ENCODE data around the gene OR6S1.
"Not testable (repeated sequence)": the region's sequence is repeated elsewhere in the genome, so short reads cannot be mapped to it uniquely, and the experiment has no call there.

OR6S1 gene

DNA sequence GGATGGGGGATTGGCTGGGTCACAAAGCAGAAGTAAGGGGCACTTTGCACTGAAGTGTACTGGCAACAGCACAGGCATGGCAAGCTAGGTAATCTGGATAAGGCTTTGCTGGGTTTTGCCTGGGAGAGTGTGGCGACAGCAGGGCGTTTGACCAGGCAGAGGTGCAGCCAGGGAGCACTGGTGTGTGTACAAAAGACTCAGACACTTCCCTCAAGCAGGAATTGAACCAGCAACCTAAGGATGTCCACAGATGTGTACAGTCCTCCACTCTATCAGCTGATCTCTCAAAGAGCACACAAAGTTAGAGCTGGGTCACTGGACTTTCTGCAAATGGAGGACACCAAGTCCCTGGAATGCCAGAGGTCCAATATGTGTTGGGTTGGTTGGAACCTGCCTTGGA, 27.5 kb upstream of the OR6S1 start:
- DNase-seq = no peak

DNA sequence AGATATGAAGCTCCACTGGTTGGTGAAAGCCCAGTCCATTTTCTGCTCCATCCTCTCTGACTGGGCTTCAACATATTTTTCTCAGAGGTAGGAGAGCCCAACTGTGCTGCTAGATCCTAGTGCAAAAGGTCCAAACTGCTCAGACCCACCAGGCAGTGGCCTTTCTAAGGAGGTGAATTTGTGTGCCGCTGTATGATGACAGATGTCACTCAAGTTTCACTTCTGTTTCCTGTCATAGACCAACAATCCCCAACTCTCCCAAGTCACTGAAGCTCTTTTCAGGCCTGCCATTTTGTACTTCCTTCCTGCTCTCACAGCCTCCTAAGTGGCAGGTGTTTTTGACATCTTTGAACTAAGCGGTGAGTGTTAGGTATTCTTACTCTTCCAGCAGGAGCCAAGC, 26.5 kb upstream of the OR6S1 start:
- DNase-seq = no peak

DNA sequence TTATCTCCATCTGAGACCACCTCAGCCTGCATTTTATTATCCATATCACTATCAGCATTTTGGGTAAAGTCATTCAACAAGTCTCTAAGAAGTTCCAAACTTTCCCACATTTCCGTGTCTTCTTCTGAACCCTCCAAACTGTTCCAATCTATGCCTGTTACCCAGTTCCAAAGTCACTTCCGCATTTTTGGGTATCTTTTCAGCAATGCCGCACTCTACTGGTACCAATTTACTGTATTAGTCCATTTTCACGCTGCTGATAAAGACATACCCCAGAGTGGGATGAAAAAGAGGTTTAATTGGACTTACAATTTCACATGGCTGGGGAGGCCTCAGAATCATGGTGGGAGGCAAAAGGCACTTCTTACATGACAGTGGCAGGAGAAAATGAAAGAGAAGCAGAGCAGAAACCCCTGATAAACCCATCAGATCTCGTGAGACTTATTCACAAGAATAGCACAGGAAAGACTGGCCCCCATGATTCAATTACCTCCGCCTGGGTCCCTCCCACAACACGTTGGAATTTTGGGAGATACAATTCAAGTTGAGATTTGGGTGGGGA, 25.0 kb upstream of the OR6S1 start:
- not testable (repeated sequence) for DNase-seq

DNA sequence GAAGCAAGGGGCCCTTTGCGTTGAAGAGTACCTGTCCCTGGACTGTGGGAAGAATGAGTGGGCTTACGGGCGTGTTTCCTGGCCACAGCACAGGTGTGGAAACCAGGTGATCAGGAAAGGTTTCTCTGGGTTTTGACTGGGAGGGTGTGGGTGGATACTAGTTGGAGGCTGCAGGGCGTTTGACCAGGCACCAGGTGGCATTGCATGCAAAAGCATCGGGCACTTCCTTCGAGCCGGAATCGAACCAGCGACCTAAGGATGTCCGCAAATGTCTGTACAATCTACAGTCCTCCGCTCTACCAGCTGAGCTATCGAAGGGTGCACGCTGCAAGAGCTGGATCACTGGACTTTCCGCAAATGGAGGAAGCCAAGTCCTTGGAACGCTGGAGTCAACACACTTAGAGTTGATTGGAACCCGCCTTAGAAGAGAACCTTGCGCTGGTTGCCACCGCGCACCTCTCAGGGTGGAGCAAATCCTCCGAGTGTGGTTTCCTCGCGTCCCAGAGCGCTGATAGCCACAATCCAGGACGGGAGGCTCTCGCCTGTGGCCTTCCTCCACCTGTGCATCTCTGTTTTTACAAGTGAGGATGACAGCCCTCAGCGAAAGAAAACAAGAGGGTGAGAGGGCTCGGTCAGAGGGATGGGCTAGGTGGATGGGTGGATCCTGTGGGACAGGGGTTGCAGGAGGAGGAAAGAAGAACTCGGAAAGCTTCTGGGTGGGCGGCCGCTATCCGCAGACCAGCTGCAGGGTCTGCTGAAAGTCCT, 21.7 kb upstream of the OR6S1 start:
- peak; percentile 87 for DNase-seq

DNA sequence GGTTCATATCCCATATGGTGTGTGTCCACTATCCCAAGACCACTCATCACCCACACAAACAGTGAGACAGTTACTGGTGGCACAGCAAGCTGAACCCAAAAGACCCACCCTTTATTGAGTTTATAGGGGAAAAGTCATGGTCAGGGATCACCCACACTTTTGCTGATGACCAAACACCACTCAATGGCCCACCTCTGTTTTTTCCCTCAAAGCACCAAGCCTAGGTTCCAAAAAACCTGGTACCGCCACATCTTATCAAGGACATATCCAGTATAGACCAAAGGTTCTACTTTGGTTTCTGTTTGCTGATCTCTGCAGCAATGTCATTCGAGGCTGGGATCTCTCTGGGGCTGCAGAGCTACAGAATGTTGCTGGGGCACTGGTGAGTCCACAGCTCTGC, 19.7 kb upstream of the OR6S1 start:
- DNase-seq = no peak

DNA sequence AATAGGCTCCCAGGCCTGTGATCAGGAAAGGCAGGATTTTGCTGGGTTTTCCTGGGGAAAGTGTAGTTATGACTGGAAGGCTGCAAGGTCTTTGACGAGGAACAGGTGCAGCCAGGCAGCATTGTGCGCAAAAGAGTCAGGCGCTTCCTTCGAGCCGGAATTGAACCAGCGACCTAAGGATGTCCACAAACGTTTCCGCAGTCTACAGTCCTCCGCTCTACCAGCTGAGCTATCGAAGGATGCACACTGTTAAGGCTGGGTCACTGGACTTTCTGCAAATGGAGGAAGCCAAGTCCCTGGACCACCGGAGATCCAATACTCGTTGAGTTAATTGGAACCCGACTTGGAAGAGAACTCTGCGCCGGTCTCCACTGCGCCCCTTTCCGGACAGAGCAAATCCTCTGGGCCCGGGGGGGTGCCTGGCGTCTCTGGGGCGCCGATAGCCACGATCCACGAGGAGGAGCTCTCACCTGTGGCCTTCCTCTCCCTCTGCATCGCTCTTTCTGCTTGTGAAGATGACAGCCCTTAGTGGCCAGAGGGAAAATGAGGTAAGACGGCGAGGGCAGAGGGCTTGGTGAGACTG, 18.4 kb upstream of the OR6S1 start:
- DNase-seq = no peak

DNA sequence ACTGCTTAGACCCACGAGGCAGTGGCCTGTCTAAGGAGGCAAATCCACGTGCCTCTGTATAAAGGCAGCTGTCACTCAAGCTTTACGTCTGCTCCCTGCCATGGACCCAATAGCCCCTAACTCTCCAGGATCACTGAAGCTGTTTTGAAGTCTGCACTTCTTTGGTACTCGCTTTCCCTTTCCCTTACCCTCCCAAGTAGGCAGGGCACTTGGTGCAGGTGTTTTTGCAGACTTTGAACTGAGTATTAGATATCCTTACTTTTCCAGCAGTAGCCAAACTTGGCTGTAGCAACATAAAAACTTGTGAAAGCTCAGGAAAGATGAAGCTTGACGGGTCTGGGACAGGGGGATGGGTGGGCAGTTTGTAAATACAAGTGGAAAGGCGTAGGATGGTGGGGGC, 17.8 kb upstream of the OR6S1 start:
- DNase-seq = no peak

DNA sequence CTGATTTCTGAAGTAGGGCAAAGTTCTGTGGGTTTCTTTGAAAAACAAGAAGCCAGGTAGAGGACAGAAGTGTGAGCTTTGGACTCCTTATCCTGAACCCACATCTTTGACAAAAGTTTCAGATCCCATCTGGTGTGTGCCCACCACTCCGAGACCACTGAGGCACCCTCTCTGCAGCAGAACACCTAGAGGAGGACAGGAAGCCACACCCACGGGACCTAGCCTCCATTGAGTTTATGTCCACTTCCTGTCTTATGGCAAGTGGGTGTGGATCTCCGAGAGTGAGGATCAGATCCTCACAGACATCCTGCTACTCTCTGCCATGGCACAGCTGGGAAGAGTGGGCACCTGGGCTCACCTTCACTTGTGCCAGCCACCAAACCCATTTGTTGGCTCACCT, 16.8 kb upstream of the OR6S1 start:
- DNase-seq = no peak

DNA sequence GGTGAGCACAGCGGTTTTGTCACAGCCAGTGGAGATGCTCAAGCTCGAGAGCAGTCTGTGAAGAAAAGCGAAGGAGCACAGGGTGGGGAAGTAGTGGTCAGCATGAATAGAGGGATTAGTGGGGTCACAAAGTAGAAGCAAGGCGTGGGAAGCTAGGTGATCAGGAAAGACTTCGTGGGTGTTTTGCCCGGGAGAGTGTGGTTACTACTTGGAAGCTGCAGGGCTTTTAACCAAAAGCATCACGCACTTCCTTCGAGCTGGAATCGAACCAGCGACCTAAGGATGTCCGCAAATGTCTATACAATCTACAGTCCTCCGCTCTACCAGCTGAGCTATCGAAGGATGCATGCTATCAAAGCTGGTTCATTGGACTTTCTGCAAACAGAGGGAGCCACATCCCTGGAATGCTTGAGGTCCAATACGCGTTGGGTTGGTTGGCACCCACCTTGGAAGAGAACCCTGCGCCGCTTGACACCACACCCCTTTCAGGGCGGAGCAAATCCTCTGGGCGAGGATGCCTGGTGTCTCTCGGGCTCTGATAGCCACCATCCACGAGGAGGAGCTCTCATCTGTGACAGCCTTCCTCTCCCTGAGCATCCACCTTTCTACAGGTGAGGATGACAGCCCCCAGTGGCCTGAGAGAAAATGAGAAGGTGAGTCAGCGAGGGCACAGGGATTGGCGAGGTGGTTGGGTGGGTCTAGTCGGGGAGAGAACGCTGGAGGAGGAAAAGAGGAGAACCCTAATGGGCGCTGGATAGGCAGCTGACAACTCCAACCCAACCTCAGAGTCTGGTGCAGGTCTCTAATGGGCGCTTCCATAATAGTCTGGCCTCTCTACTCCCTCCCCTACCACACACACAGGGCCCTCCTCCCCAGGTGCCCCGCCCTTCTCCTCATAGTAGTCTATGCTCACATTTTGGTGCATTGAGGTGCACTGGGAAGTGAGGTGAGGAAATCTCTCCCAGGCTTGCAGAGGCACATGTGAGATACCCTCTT, 16.0 kb upstream of the OR6S1 start:
- DNase-seq = no peak

DNA sequence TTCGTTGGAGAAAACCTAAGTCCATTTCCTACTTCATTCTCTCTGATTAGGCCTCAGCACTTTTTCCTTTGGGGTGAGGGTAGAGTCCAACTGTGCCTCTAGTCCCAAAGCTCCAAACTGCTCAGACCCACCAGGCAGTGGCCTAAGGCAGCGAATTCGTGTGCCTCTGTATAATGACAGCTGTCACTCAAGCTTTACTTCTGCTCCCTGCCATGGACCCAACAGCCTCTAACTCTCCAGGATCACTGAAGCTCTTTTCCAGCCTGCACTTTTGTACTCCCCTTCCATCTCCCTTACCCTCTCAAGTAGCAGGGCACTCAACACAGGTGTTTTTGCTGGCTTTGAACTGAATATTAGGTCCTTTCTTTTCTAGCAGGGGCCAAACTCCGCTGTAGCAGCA, 14.8 kb upstream of the OR6S1 start:
- DNase-seq = no peak

DNA sequence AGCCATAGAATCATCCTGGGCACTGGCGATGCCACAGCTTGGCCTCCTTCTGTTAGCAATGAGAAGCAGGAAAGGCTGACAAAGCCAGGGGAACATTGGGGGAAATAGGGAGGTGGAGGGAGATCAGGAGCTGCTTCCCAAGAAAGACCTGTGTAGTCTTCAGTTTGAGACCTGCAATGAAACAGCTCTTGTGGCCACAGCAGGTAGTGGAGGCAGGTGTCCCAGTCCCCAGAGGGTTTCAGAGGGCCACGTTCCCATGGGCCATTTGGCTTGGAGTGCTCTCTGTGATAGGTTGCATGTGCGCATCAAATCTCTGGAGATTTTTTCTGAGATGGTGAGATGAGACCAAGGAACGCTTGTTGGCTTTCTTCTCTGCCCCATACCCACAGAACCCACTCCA, 14.4 kb upstream of the OR6S1 start:
- DNase-seq = no peak

DNA sequence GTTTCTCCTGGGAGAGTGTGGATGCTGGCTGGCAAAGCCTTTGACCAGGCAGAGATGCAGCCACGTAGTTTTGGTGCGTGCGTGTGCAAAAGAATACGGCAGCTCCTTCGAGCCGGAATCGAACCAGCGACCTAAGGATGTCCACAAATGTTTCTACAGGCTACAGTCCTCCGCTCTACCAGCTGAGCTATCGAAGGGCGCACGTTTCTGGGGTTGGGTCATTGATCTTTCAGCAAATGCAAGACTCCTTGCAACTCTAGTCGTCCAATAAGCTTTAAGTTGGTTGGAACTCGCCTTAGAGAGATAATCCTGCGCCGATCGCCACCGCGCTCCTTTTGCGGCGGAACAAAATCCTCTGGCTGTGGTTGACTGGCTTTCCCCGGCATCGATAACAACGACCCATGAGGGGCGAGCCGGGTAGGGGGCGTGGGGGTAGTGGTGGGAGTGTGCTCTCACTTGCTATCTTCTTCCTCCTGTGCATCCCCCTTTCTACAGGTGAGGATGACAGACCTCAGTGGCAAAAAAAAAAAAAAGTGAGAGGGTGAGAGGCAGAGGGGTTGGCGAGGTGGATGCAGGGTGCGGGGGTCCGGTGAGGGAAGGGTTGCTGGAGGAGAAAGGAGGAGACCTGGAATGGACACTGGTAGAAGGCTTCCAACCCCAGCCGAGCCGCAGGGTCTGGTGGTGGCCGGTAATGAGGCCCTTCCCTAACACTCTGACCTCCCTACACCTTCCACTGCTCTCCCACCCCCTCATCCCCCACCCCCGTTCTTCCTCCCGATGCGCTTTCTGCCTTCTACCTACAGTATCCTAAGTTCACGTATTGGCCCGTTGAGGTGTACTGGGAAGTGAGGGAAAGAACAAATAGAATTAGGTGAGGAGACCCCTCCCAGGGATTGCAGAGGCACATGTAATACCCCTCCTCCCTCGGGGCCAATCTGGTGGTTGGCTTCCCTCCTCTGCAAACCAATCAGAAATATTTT, 11.8 kb upstream of the OR6S1 start:
- peak; percentile 50 for DNase-seq

DNA sequence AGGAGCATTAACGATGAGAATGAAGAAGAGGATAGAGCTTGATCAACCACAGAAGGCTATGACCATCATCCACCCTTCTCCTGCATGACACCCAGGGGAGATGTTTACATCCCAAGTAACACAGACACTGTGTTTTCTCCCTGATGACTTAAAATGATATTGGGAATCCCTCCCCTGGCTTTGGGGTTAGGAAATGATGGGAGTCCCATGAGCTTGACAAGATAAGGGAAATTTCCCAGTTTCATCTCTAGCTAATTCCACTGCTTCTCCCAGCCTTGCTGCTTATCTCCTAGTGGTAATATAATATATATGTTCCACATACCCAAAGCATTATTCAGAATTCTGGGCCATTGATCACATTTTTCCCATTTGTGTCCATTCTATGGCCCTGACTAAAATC, 4.0 kb upstream of the OR6S1 start:
- no peak for DNase-seq

DNA sequence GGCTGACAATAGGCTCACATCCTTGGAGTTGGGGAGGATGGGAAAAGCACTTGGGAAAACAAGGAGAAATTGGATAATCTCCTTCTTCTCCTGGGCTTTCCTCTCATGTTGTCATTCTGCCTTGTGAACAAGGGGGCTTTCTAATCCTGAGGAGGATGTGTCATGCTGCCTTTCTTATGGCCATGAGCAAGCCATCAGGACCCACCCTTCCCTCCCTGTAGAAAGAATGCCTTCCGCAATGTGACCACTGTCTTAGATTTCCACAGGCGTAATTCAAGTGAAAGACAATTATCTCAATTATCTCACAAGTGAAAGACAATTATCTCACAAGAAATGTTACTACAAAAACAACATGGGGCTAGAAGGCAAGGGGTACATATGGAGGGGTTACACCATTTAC, 3.0 kb upstream of the OR6S1 start:
- DNase-seq = no peak

DNA sequence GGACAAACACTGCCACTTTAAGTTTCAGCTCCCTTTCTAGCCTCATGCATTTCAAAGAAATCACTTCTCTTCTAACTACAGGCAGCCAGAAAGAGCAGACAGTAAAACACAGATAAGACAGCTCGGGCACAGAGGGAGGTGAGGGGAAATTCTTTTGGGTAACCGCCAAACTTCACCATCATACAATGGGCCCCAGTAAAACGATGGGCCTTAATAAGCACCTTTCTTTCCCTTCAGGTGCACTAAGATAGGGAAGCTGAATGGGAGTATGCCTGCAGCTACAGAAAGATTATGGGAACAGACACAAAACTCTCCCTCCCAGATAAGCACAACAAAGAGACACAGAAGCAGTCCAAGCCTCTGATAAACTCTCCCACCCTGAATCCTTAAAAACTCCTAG, 1.3 kb upstream of the OR6S1 start:
- DNase-seq = not testable (repeated sequence)

DNA sequence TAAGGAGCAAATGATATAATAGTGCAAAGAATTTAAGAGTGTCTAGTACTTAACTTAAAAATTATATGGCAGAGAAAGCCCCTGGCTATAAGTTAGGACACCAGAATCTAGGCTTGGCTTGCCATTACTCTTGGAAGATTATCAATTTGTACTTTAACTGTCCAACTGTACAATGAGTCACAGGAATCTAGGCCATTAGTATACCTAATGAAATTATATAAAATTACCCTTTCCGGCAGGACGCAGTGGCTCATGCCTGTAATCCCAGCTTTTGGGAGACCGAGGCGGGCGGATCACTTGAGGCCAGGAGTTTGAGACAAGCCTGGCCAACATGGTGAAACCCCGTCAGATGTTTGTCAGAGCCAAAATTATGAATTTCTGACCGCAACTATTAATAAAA, 691 bp upstream of the OR6S1 start:
- no peak for DNase-seq

DNA sequence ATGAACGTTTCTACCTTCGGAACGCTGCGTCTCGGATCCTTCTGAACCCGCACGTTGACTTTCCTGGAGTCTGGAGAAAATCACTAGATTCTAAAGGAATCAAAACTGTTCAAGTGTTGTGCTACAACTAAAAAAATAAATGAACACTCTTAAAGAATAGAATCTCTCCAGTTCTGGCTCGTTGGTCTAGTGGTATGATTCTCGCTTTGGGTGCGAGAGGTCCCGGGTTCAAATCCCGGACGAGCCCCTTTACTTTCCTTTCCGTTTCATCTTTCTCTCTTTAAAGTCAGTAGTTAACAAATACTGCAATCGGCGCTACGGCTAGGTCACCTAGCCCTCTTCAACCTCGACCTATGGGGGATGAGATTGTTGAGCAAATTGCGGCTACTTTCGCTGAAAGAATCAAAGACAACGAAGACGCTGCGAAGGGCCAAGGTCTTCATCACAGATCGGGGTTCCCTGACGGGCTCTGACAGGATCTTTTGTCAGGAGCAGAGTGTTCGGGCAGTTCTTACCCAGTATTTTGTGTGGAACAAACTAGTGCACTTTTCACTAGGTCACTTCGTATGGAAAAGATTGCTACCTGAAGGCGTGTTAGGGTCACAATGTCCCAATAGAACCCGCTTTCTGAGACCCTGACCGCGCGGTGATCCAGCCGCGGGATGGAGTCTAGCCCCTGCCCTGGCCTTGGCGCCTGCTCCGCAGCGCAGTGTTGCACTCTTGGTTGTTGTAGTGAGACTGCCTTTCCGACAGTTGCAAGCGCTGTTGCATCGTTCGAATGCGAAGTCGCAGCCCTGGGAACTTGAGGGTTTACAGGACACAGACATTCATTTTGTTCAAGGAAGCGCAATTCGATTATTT, 8.4 kb downstream of the OR6S1 start:
- peak; percentile 60 for DNase-seq

DNA sequence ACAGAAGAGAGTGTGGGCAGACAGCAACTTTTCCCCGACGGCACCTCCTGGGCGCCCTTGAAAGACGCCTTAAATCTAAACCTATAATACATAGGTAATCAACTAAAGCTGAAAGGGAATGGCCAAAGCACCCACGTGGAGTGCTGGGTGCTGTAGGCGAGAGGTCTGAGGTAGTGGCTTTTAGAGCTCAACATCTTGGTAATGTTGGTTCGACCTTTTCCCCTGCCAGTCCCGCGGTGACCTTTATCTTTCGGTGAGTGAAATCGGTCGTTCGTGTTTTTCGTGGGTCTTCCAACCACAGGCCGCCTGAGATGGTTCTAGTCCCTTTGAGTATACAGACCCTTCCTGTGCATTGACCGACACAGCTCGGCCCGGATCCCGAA, 9.1 kb downstream of the OR6S1 start:
- no peak for DNase-seq

DNA sequence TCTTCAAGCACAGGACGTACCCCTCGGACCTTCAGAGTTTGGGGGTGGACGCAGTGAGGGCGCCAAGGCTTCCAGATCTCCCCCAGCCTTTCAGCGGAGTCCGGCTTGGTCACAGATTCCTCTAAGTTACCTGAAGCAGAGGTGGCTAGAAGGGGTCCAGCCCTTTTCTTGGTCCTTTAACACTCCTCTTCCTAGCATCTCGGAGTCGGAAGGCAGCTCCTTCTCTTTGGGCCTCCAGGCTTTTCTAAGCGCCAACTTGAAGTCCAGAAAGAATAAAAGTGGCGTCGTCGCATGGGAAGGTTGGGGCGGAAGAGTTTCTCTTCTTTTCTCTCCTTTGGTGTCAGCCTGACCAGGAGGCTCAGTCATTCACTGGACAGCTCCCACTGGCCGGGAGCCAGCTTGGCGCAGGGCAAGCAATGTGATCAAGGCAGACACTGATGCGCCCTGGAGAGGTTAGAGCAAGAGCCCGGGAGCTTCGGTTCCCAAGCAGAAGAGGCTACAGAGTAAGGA, 9.6 kb downstream of the OR6S1 start:
- DNase-seq = no peak

DNA sequence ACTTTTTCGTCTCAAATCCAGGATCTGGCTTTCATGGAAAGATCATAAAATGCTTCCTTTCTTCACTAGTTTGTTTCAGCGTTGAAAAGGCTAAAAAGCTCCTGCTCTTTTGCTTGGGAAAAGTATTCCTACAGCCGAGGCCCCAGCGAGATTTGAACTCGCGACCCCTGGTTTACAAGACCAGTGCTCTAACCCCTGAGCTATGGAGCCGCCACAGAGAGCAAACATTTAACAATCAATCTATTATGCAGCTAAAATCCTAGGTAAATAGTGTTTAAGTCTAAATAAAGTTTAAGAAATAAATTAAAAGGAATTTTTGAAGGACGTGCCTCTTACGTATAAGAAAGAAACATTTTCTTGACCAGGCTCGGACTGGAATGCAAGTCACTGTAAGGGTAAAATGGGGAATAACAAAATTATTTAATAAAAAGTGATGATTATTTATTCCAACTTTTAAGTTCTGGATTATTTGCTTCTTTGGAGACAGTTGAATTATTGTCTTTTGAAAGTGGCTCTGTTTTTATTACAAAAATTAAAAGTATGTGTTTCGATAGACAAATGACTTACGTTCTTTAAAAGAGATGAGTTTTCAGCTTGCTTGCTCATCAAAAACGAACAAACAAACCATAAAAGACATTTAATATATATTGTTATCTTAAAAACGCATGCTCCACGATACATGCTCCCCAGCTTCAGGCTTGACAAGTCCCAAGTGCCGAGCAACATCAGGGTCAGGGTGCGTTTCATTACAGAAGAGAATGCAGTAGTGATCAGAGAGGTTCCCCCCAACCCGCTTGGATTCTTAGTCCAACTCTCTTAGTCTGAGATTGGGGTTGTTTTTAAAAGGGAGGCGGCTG, 10.2 kb downstream of the OR6S1 start:
- peak; percentile 43 for DNase-seq
